Mammary epithelial cell (primary cell): Measurements from ENCODE around the gene DNASE2.

ENCODE experiments used
- EZH2 ChIP-seq: IDR thresholded peaks from 2 replicates; pipeline ENCODE4 v1.6.1; 2012; ENCODE audit warnings: low read length, inconsistent platforms, borderline replicate concordance
- TF ChIP-seq, protein P1 (sequence below), 2 donors: IDR thresholded peaks in 1 of 2; conservative IDR thresholded peaks in 1 of 2; 2 replicates each; pipeline ENCODE4 v1.5.1; 2011 to 2012; ENCODE audit warnings: inconsistent platforms in 2 of 2, low read length in 2 of 2, mild to moderate bottlenecking in 2 of 2, control low read depth in 1 of 2, low read depth in 1 of 2; ENCODE audit not compliant: insufficient read depth in 1 of 2; ENCODE audit errors: extremely low read depth in 1 of 2

- TF ChIP-seq, protein P1, sequence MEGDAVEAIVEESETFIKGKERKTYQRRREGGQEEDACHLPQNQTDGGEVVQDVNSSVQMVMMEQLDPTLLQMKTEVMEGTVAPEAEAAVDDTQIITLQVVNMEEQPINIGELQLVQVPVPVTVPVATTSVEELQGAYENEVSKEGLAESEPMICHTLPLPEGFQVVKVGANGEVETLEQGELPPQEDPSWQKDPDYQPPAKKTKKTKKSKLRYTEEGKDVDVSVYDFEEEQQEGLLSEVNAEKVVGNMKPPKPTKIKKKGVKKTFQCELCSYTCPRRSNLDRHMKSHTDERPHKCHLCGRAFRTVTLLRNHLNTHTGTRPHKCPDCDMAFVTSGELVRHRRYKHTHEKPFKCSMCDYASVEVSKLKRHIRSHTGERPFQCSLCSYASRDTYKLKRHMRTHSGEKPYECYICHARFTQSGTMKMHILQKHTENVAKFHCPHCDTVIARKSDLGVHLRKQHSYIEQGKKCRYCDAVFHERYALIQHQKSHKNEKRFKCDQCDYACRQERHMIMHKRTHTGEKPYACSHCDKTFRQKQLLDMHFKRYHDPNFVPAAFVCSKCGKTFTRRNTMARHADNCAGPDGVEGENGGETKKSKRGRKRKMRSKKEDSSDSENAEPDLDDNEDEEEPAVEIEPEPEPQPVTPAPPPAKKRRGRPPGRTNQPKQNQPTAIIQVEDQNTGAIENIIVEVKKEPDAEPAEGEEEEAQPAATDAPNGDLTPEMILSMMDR (conservative IDR thresholded peaks at IDR 0.05 in 1 of 2, IDR thresholded peaks at IDR 0.05 in 1 of 2; ENCODE audit: extremely low read depth in 1 of 2, insufficient read depth in 1 of 2, low read depth in 1 of 2, low read length in 2 of 2) = no peak
- TF ChIP-seq EZH2 = no peak
These were observed 40.9 kb downstream of the DNASE2 start for GRCh38 chr19:12840091-12841079.
